BJ (cell line): ENCODE data around the gene MYOF. TPM values are rescaled to one million over a fixed set of nuclear protein-coding genes. Genes with fewer than 3 reads are reported as not detected.

Source experiments
- CTCF ChIA-PET: fragments of 350-600 bp; formaldehyde crosslinking; extraction: SDS; loops from one replicate; lab custom pipeline; 2021; ENCODE audit warnings: antibody characterized with exemption, inconsistent platforms; lab: Yijun Ruan, JAX
- POLR2A ChIA-PET: fragments of 300-600 bp; sonication (Branson Sonifier 250); formaldehyde crosslinking; extraction: SDS; loops from one replicate; lab custom pipeline; 2021; ENCODE audit warnings: antibody characterized with exemption; lab: Charles Lee
- DNase-seq: peaks from one replicate; pipeline ENCODE4 v3.0.0-alpha.2; 2011; ENCODE audit warnings: low read depth
- H3K27me3 ChIP-seq: 2 replicates; pipeline ENCODE4 v1.6.0; 2011; ENCODE audit warnings: low read length; ENCODE audit not compliant: control insufficient read depth, insufficient read depth
- H3K36me3 ChIP-seq: 2 replicates; pipeline ENCODE4 v1.5.1; 2011; ENCODE audit warnings: low read length; ENCODE audit not compliant: control insufficient read depth, insufficient read depth
- H3K4me3 ChIP-seq: 2 replicates; pipeline ENCODE4 v1.5.1; 2011; ENCODE audit warnings: low read depth, mild to moderate bottlenecking, control low read depth, low read length
- CTCF ChIP-seq: IDR thresholded peaks from 2 replicates; pipeline ENCODE4 v1.5.1; 2011; ENCODE audit warnings: low read depth, mild to moderate bottlenecking, control low read depth, inconsistent platforms, low read length, moderate library complexity; ENCODE audit not compliant: insufficient read depth
- polyA plus RNA-seq: library from polyadenylated mRNA; depleted of rRNA; stranded (reverse); fragments of >200 nt; gene quantifications from 2 replicates; pipeline ENCODE4 v1.2.3, GENCODE V29; 2011

MYOF gene
- polyA plus RNA-seq, 1 experiment, result 355 TPM

- H3K4me3 ChIP-seq, result no peak overlapping the region
- H3K27me3 ChIP-seq, result no peaks in the 10 kb centered on the region
- ChIA-PET POLR2A (interaction anchor here (0.7 kb wide), 1 partner anchor 231 kb away, joined by 3 read pairs; no protein-coding TSS in a partner anchor), CTCF (interaction anchor here (1.2 to 1.6 kb wide), 3 partner anchors 9 to 165 kb away, joined by 3 to 5 read pairs (median 5); no protein-coding TSS in a partner anchor)
- no peak for DNase-seq
- no peak for TF ChIP-seq CTCF
- no peaks in the 10 kb centered on the region for H3K36me3 ChIP-seq
These were observed 200.8 kb downstream of the MYOF start for GRCh38 chr10:93281367-93281720.

GRCh38 chr10:93280699-93281366 is 201.3 kb downstream of the MYOF start:
- Histone ChIP-seq H3K36me3 (no peaks in the 10 kb centered on the region), H3K4me3 (no peak overlapping the region), H3K27me3 (no peaks in the 10 kb centered on the region)
- CTCF ChIA-PET, result interaction anchor here (1.2 to 1.6 kb wide), 3 partner anchors 9 to 165 kb away, joined by 3 to 5 read pairs (median 5); no protein-coding TSS in a partner anchor
- no peak for DNase-seq
- POLR2A ChIA-PET, result interaction anchor here (0.7 kb wide), 1 partner anchor 232 kb away, joined by 3 read pairs; no protein-coding TSS in a partner anchor
- no peak for TF ChIP-seq CTCF

- POLR2A ChIA-PET, result no interaction called here
- H3K36me3 ChIP-seq, result no peaks in the 10 kb centered on the region
- no peak for TF ChIP-seq CTCF
- CTCF ChIA-PET, result interaction anchor here (1.0 kb wide), 1 partner anchor 18 kb away, joined by 3 read pairs; no protein-coding TSS in a partner anchor
- H3K4me3 ChIP-seq, result no peak overlapping the region
- no peaks in the 10 kb centered on the region for H3K27me3 ChIP-seq
- no peak for DNase-seq
These were observed 201.9 kb downstream of the MYOF start for GRCh38 chr10:93280121-93280698.

GRCh38 chr10:93277360-93277759 is 204.8 kb downstream of the MYOF start:
- H3K36me3 ChIP-seq, result no peaks in the 10 kb centered on the region
- no peak overlapping the region for H3K4me3 ChIP-seq
- ChIA-PET POLR2A (no interaction called here), CTCF (interaction anchor here (0.9 kb wide), 1 partner anchor 9 kb away, joined by 4 read pairs; no protein-coding TSS in a partner anchor)
- 0 out of 2 replicates have a peak, but pooled peaks cover 1% of the 10 kb centered on the region for H3K27me3 ChIP-seq
- no peak for TF ChIP-seq CTCF
- DNase-seq, result no peak

- H3K36me3 ChIP-seq, result no peaks in the 10 kb centered on the region
- ChIA-PET CTCF (no interaction called here), POLR2A (no interaction called here)
- DNase-seq, result no peak
- 0 out of 2 replicates have a peak, but pooled peaks cover 1% of the 10 kb centered on the region for H3K27me3 ChIP-seq
- TF ChIP-seq CTCF, result no peak
- no peak overlapping the region for H3K4me3 ChIP-seq
These were observed 207.7 kb downstream of the MYOF start for GRCh38 chr10:93274419-93274818.
